CD4-positive, alpha-beta T cell treated with Interleukin-2 at 100 ng/mL for 4 hours (primary cell): ENCODE measurements around the gene RBMS2.

ENCODE experiments used
- DNase-seq: peaks from one replicate; pipeline ENCODE4 v3.0.0-alpha.2; 2020; ENCODE audit warnings: low spot score

The RBMS2 gene

GRCh38 chr12:56631790-56632700, 110.4 kb downstream of the RBMS2 start:
- peak; percentile 43 for DNase-seq

DNA sequence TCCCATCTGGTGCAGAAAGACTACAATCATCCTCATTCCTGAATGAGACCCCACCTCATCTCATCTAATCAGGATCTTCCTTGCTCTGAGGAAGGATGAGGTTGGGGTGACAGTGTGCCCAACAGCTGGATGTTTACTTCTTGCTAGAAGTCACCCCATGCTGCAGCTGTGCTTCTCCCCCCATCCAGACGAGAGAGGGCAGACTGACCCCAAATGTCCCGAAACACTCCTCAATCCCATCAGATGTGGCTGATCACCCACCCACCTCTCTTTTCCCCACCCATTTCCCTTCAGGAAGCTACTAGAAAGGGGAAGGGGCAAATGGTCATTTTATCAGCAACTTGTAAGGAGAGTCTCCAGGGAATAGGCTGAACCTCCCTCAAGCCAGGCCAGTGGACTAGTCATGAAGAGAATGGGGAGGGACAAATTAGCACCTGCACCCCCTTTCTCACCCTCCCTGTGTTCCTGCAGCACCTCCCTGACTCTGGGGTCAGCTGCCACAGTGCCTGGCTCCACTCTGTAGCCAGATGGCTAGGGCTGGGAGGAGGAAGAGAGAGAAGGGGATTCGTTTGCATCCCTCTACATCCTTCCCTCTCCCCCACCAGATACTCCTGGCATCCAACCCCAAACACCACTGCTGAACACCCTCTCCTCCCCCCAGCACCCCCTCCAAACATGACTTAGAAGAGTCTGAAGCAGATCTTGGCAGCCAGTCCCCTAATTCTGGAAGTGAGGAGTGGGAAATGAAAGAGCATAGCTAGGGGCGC, 111.3 kb downstream of the RBMS2 start:
- DNase-seq, result no peak

DNA sequence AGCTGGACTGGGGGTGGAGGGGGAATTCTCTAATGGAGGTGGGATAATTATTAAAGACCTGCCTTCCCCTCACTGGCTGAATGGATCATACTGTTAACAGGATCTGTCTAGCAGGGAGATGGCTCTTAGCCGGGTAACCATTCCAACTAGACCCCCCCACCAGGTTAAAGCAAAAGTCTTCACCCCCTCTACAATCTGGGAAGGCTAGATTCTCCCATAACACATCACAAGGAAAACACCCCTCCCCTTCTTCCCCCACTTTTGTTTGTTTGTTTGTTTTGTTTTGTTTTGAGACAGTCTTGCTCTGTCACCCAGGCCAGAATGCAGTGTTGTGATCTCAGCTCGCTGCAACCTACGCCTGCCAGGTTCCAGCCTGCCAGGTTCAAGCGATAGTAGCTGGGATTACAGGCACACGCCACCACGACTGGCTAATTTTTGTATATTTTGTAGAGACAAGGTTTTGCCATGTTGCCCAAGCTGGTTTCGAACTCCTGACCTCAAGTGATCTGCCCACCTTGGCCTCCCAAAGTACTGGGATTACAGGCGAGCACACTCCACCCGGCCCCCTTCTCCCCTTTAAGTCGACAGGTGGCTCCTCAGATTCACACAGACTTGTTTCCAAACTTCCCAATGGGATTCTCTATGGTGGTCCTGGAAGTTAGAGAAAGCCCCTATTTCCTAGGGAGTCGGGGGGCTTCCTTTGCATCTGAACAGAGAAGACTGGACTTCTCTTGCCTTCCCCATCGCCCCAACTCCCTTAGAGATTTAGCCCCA, 112.0 kb downstream of the RBMS2 start:
- DNase-seq, result no peak

DNA sequence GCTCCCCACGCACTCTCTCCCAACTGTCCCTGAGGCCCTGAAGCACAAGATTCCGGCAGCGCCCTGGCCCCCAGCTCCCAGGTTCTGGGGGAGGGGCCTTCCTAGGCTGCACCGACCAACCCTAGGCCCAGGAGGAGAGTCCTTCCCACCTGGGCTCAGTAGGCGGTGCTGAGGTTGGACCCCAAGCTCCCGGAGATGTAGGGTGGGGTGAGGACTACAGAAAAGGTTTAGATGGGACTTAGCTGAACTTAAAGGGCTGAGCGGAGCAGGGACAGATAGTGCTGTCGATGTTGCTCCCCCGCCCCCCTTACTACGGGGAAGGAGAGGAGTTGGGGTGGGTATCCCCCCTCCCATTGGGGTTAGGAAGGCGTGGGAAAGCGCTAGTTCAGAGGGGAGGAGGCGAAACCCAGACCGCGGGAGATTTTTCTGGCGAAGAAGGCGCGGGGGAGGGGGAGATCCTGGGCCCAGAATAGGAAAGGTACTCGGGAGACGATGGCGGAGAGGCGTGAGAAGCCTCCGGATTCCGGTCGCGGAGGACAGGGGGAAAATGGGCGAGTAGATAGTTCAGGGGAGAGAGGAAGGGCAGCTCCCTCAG, 112.7 kb downstream of the RBMS2 start:
- DNase-seq, result no peak

- peak; percentile 68 for DNase-seq
Measured at GRCh38 chr12:56634837-56635791, 113.5 kb downstream of the RBMS2 start.

- peak; percentile 83 for DNase-seq
Measured at GRCh38 chr12:56635806-56636674, 114.4 kb downstream of the RBMS2 start.

GRCh38 chr12:56636675-56637540, 115.3 kb downstream of the RBMS2 start:
- peak; percentile 94 for DNase-seq

GRCh38 chr12:56637621-56638020, 116.0 kb downstream of the RBMS2 start:
- DNase-seq, result no peak

GRCh38 chr12:56641219-56641618, 119.6 kb downstream of the RBMS2 start:
- no peak for DNase-seq

- no peak for DNase-seq
Measured at GRCh38 chr12:56644654-56645053, 123.0 kb downstream of the RBMS2 start.

DNA sequence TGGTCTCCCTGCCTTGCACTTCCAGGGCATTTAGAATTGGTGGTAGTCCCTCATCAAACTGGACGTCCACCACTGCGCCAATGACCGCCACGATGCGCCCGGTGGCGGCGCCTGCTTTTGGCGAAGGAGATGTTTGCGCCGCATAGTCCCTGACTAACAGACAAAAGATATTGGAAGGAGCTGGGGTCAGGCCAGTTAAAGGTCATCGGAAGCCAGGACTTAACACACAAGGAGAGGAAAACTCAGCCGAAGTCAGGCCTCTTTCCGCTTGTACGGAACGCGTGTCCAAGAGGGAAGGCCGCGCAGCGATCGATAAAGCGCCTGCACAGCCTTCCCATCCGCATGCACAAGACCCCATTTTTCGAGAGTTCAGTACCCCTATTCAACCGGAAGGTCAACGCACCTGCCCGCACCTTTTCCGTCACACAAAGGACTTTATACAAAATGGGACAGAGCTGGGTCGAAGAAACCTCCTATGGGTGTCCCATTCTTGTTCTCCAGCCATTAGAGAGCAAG, 123.6 kb downstream of the RBMS2 start:
- DNase-seq, result no peak
